Gastroesophageal sphincter (tissue), 3 donors: Measurements from ENCODE around the gene PAXX.
A peak's percentile ranks its signal among the peaks of the same experiment; 100 is the strongest.

ENCODE experiments used
- CTCF ChIP-seq, 4 experiments: fragments of 200-600 bp in 2 of 4; fragments of 450-650 bp in 2 of 4; sonication (generic) in 1 of 4; IDR thresholded peaks; one replicate each; pipeline ENCODE4 v1.5.1; 2017 to 2019; ENCODE audit warnings: antibody characterized with exemption in 4 of 4, mild to moderate bottlenecking in 2 of 4, moderate library complexity in 2 of 4
- POLR2A ChIP-seq, 2 donors: fragments of 450-650 bp; IDR thresholded peaks; one replicate each; pipeline ENCODE4 v1.6.1; 2017; ENCODE audit warnings: antibody characterized with exemption in 2 of 2, mild to moderate bottlenecking in 2 of 2, moderate library complexity in 1 of 2

DNA sequence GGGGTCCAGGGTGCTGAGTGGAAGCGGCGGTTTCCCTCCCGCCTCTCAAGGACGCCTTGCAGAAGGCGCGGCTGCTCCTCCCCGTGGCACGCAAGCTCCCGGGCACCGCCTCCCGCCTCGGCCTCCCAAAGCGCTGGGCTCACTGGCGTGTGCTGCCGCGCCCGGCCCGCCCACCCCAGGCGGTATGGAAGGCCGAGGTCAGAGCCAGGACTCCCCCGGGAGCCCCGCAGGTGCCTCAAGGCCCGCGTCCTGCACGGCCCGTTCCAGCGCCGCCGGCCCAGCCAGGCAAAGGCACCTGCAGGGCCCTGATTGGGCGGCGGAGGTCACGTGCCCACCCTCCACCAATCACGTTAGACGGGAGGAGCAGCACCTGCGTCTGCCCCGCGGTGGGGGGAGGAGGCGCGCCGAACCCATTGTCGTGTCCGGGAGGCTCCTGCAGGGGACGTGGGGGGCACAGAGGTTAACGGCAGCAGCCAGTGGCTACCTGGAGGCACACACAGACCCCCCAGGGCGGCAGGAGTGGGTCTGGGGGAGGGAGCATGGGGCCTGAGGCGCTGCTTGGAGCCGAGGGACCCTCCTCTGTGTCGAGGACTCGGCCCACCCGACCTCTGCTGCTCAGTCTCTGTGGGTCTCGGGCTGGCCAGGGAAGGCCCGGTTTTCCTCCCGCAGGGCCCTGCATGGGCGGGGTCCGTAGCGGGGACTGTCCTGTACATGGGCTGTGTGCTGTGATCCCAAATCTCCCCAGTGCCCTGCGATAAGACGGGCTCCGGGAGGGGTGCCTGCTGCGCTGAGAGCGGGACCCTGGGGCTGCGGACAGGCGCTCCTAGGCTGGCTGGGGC, 42.2 kb upstream of the PAXX start:
- TF ChIP-seq CTCF (IDR thresholded peaks at IDR 0.05) (peak in 3 of 4 experiments; percentile 27 to 35 (median 34)), POLR2A (IDR thresholded peaks at IDR 0.05) (peak; percentile 56 to 72)
